GM12864 (cell line): Measurements from ENCODE around the gene MORN3.

Experiments used
- DNase-seq: peaks from one replicate; pipeline ENCODE4 v3.0.0-alpha.2; 2011; ENCODE audit warnings: low read depth
- H3K4me3 ChIP-seq: 2 replicates; pipeline ENCODE4 v1.5.1; 2011; ENCODE audit warnings: mild to moderate bottlenecking, low read depth, low read length, control low read depth
- CTCF ChIP-seq: IDR thresholded peaks from 2 replicates; pipeline ENCODE4 v1.5.1; 2011; ENCODE audit warnings: low read depth, mild to moderate bottlenecking, moderate library complexity, low read length, control low read depth, inconsistent platforms; ENCODE audit errors: missing control alignments

MORN3 gene

GRCh38 chr12:121620333-121620891, 49.0 kb downstream of the MORN3 start:
- no peak for DNase-seq
- no peak for TF ChIP-seq CTCF
- H3K4me3 ChIP-seq: no peak overlapping the region

GRCh38 chr12:121618659-121619233, 50.7 kb downstream of the MORN3 start:
- no peak for TF ChIP-seq CTCF
- H3K4me3 ChIP-seq: no peak overlapping the region
- no peak for DNase-seq

GRCh38 chr12:121614872-121615467, 54.5 kb downstream of the MORN3 start:
- TF ChIP-seq CTCF: no peak
- H3K4me3 ChIP-seq: no peak overlapping the region
- no peak for DNase-seq

- no peak for TF ChIP-seq CTCF
- no peak overlapping the region for H3K4me3 ChIP-seq
- DNase-seq: no peak
Measured at GRCh38 chr12:121613462-121613861, 56.0 kb downstream of the MORN3 start.

- DNase-seq: no peak
- no peak for TF ChIP-seq CTCF
- no peak overlapping the region for H3K4me3 ChIP-seq
Measured at GRCh38 chr12:121611306-121611705, 58.1 kb downstream of the MORN3 start.

- no peak for TF ChIP-seq CTCF
- DNase-seq: no peak
- no peak overlapping the region for H3K4me3 ChIP-seq
Measured at GRCh38 chr12:121610239-121611149, 59.0 kb downstream of the MORN3 start.
